SIG-M5 (cell line): ENCODE data around the gene KIF18A.

Experiments used
- DNase-seq: peaks from one replicate; lab custom pipeline; 2025; lab: John Stamatoyannopoulos, UW

Gene KIF18A

DNA sequence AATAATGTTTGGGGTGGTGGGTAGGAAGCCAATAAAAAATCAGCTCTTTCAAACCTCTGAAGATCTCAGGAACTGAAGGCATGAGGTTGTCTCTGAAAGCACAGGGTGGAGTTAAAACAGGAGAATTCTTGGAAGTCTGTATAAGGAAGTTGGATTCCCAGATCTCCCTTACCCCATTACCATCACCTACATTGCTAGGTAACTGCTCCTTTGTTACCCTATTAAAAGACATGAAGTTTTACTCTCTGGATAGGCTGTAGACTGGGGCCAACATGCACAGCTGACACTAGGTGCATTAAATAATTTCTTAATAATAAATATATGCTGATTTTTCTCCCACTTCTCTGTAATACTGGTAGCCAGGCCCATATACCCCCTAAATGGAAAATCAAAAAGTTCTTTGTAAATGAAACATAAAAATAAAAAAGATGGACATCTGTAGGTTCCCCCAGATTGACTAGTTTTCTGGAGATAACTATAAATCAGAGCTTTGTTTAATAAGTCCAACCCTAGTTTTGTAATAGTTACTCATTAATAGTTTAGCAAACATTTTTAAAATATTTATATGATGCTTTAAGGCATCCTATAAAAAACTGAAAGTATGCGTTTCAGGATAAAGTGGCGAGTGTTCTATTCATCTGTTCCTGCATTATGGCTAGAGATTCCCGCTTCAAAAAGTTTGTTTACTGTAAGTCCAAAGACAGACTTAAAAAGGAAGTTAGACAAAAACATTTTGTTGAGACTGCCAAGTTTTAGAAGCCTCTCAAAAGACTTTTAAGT is 63.8 kb downstream of the KIF18A start:
- DNase-seq, result no peak

- no peak for DNase-seq
Measured at GRCh38 chr11:28040384-28040783, 67.6 kb downstream of the KIF18A start.

DNA sequence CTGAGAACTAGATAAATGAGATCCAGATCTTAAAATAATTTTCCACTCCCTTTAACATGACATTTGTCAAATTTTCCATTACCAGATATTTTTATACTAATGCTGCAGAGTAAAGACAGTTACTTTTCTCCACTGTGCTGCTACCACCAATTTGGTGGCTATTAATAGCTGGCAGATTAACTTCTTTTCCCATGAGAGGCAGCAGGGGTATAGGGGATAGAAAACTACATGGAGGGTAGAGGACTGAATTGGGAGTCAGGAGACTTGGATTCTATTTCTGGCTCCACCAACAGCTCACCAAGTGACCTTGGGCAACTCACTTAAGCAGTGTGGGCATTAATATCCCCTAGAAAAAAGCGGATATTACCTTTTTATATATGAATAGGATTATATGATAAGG is 69.2 kb downstream of the KIF18A start:
- no peak for DNase-seq

DNA sequence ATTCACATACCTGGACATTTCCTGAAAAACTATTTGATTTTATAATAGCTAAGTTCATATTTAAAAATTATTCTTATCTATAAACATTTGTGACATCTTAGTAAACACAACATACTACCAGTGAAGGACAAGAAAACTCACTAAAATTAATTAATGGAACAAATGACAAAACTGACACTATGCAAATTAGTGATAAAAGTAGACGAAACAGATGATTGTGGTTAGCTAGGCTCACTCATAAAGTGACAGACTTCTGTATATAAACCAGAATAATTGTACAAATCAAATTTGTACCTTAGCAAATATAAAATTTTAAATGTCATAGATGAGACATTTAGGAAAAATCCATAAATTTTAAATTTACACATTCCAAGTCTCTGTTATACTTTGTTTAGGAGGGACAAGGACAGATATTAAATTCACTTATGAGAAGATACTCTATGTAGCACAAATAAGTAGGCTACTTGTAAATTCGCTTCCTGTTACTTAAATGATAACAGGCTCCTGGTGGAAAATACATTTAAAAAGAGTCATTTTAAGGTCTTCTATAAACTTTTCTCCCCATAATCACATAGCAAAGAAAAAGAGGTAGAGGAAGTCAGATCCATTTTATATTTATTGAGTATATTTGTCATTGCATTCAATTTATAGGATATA is 81.2 kb downstream of the KIF18A start:
- DNase-seq, result no peak

DNA sequence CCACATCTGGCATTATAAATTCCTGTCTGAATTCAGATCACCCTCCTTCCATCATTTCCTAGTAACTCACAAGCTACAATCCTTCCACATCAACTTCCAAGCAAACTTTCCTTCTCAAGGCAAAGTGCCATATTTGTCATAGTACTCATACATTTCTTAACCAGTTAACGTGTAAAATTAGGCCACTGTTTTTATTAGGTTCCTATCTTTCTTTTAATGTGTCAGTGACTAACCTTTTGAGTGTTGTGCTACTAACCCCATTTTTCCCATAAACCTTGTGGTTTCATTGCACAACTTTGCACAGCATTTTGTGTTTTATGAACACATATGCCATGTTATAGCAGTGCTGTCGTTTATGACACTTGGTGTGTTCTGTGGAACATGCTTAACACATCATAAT is 90.1 kb downstream of the KIF18A start:
- DNase-seq, result no peak

- no peak for DNase-seq
Measured at GRCh38 chr11:28011813-28012212, 96.1 kb downstream of the KIF18A start.

DNA sequence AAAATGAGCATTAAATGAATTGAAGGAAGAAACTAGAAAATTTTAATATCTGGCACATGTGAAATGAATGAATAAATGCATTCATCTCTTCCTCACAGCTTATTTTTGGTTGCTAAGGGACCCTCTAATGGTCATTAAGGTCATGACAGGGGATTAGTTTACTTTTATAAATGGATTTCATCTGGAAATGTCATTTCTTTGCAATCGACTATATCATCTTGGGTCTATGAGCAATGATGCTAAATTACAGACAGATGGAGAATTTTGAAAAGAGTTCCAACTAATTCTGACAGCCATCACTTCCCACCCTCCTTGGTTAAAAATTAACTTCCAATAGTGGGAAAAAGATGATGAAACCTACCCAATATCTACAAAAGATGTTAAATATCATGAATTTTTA is 98.0 kb downstream of the KIF18A start:
- DNase-seq, result no peak

DNA sequence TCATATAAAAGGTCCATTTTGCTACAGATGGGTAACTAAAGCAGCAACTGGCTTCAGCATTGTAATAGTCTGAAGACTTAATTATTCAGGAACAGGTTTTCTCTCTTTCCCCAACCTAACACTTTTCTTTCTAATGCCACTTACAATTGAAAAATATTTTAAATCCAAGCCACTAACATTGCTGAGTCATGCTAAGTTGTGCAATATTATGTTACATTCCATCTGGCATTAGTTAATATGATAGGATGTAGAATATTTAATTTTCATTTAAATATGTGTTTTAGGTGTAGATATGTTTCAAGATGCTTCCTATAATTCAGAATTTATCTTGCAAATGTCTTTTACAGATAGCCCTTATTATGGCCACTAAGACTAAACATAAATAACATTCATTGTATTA is 98.6 kb downstream of the KIF18A start:
- DNase-seq, result no peak

GRCh38 chr11:28003615-28004014 is 104.3 kb downstream of the KIF18A start:
- DNase-seq, result no peak

DNA sequence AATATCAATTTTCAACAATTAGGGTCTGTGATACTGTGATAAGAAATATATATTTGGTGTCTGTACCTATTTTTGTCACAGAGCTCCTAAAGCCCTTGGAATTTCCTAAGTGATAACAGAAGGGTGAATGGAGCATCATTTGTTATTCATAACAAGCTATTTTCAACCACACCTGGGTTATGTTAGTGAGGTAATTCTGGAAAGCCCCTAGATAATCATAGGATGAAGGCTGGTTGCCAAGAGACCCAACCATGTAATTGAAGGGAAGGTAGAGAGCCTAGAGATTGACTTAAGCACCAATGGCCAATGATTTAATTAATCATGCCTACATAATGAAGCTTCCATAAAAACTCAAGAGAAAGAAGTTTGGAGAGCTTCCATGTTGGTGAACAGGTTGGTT is 109.4 kb downstream of the KIF18A start:
- DNase-seq, result no peak

DNA sequence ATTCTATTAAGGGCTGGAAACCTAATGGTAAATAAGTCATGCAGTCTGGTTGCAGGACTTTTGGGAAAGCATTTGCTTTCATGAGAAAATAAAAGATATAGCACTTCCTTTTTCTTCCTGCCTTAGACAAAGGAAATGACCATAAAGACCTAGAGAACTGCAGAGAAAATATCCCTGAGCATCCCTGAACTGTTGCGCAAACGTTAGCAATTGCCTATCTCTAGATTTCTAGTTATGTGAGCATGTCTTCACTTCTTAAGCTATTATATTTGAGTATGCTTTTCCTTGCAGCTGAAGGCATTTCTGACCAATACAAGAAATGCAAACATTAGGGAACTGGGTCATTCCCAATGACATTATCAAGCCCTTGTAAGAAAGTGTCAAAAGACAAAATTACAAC is 110.6 kb downstream of the KIF18A start:
- DNase-seq, result no peak

- no peak for DNase-seq
Measured at GRCh38 chr11:27996066-27996465, 111.9 kb downstream of the KIF18A start.

DNA sequence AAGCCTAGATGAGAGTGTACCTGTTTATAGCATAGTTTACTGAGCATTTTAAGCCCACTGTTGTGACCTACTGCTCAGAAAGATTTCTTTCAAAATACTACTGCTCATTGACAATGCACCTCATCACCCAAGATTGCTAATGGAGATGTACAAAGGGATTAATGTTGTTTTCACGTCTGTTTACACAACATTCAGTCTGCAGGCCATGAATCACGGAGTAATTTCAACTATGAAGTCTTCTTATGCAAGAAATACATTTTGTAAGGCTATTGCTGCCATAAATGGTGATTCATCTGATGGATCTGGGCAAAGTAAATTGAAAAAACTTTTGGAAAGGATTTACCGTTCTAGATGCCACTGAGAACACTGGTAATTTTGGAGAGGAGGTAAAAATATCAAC is 112.9 kb downstream of the KIF18A start:
- DNase-seq, result no peak

DNA sequence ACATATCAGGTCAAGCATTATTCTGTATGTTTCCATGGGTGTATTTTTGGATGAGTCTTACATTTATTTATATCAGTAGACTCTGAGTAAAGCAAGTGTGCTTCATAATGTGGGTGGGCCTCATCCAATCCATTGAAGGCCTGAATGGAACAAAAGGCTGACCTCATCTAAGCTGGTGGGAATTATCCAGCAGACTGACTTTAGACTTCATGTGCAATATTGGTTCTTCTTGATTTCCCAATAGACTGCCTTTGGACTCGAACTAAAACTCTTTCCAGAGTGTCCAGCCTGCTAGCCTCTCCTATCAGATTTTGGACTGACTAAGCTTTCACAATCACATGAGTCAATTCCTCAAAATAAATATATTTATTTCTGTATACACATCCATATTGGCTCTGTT is 116.2 kb downstream of the KIF18A start:
- DNase-seq, result no peak

GRCh38 chr11:27977527-27977926 is 130.4 kb downstream of the KIF18A start:
- no peak for DNase-seq

DNA sequence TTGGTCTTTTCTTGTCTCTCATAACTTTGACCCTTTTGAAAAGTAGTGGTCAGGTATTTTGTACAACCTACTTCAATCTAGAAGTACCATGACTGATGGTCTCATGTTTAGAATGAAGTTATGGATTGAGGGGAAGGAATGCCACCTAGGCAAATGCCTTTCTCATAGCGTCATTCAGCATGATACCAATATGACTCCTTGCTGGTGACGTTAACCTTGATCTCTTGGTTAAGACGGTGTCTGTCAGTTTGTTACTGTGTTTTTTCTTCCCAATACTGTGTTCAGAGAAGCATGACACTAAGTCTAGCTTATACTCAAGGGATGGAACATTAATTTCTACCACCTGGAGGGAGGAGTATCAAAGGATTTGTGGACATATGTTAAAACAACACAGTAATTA is 130.9 kb downstream of the KIF18A start:
- no peak for DNase-seq

DNA sequence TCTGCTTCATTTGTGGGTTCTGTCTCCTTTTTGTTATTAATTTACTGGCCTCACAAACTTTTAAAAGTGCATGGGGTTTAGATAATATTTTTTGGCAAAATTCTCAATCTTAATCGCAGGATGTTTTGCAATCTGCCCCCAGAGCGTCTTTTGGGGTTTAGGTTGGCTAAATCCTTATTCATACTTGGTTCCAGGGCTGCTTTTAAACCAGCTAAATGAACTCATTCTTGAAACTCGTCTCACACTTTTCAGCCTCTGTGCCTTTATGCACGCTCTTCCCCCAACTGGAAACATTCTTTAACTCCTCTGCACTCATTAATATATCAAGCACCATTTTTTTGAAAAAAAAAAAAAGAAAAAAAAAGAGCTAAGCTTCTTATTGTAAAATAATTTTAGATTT is 131.7 kb downstream of the KIF18A start:
- no peak for DNase-seq

DNA sequence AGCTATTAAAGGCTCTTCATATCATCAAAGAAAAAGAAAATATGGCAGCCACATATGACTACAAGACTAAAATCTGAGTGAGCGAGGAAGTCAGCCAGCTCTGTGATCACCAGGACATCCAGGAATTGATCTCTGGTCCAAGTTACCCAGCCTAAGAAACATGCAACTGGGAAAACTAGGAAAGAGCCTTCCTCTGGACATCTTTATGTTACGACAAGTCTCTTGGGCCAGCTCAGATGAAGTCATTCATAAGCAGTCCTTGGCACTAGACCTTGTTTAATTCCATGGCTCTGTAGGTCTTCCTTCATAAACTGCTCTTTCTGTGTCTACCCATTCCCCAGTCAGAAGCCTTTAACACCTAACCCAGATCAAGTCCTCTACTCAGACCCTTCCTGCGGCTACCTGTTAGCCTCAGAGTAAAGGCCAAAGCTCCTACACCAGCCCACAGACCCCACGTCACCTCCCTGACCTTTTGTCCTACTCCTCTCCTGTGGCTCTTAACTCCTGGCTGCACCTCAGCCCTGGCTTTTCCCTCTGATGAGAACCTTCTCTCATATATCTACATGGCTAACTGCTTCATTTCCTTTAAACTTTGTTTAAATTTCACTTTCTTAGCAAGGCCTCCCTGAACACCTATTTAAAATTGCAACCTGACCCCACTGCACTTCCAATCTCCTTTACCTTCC is 134.0 kb downstream of the KIF18A start:
- DNase-seq, result no peak

DNA sequence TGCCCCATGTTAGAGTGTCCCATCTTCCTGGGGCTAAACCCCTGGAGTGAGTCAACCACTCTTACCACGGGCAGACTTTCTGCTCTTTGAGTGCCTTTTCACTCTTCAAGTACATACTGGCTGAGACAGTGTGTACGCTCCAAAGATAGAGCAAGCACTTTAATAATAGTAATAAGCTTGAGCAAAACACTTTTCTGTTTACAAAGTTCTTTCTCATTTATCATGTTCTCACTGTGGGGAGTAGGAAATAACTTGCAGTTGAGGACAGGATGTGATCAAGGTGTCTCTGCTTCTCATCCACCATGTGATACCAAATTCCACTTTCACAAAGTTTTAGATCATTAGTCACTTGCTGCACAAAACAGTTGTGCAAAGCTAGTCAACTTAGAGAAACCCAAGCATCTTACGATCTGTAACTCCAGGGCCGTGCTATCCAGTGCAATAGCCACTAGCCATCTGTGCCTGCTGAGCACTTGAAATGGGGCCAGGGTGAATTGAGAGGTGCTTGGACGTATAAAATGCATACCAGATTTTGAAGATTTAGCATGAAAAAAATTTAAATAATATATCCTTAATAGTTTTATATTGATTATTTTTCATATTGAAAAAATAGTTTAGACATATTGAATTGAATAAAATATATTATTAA is 135.3 kb downstream of the KIF18A start:
- DNase-seq, result no peak

GRCh38 chr11:27971171-27971570 is 136.8 kb downstream of the KIF18A start:
- no peak for DNase-seq
